Activated T-cell treated with anti-CD3 and anti-CD28 coated beads for 4 hours (primary cell): Measurements from ENCODE around the gene NACC2.

Experiments used
- DNase-seq: peaks from one replicate; pipeline ENCODE4 v3.0.0-alpha.2; 2020

NACC2 gene

DNA sequence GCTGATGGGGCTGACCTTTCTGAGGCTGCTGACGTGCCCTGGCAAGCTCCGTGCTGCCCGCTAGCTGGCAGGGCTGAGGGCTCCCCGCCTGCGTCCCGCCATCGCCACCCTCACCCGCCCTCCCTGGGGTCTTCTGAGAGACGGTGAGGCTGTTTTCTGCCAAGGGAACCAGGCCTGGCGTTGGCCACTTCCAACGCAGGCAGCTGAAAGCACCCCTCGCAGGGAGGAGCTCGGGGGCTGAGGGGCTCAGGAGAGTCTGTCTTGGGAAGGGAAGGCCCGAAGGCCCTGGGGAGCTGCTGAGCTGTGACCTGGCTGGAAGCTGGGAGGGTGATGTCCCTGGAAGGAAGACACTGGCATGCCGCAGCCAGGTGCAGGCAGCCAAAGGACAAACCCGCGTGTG lies 33.3 kb upstream of the NACC2 start:
- DNase-seq: no peak

DNA sequence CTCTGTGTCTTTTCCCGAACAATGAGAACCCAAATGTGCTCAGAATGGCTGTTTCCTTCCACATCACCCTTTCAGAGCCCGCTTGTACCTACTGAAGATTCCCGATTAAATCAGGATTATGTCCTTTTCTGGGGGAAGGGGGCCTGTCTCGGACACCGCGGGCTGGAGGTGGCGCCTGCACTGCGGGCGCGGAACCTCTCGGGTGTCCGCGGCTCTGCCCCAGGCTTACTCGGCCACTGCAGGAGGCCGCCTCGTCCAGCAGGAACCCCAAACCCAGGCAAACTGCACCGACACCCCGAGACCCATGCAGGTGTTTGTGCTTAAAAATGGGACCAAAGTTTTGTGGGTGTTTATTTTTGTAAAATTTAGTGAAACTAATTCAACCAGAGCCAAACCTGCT lies 32.2 kb upstream of the NACC2 start:
- no peak for DNase-seq

DNA sequence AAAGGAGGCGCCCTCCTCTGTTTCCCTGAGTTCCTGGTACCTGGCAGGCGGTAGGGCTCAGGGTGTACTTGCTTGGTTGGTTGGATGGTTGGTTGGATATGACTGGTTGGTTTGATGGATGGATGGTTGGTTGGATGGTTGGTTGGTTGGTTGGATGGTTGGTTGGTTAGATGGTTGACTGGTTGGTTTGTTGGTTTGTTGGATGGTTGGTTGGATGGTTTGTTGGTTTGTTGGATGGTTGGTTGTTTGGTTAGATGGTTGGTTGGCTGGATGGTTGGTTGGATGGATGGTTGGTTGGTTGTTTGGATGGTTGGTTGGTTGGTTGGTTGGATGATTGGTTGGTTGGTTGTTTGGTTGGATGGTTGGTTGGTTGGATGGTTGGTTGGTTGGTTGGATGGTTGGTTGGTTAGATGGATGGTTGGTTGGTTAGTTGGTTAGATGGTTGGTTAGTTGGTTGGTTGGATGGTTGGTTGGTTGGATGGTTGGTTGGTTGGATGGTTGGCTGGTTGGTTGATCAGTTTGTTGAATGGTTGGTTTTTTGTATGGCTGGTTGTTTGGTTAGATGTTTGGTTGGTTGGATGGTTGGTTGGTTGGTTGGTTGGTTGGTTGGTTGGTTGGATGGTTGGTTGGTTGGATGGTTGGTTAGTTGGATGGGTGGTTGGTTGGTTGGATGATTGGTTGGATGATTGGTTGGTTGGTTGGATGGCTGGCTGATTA lies 30.0 kb upstream of the NACC2 start:
- no peak for DNase-seq

DNA sequence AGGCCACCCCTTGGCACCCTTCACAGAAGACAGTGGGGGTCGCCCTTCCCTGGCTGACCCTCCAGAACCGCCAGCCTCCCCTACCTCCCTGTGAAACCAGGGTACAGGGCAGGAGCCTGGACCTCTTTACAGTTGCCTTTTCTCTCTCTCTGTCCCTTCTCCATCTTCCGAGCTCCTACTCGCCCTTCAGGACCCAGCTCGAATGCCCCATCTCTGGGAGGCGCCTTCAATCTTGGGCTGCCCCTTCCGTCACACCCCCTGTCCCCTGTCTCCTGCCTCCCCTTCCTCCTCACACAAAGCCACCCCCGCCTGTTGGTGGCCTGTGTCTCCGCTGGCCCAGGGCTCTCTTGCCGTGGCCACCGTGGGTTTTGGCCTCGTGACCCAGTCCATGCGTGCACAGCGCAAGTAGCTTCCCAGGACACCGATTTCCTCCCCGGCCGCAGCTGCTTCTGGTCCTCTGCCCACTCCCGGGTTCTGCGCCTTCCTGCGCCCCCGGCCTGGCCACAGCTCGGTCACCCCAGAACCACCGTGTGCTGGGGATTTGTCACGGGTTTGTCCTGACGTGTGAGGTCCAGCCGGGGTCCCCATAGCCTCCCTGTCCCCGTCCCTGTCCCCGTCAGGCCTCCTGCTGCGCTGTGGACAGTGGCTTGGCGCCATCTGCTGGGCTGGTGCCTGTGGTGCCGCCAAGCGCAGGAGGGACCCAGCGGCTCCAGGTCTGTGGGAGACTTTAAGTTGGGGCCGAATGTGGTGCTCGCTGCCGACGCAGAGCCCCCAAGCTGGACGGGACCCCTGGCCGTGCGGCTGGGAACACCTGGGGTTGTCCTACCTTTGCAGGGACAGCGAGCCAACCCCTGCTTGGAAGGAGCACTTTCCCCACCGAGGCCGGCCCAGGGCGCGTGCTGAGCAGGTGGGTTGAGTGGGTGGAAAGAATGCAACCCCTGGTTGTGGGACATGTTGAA lies 27.6 kb upstream of the NACC2 start:
- DNase-seq: peak; percentile 69

DNA sequence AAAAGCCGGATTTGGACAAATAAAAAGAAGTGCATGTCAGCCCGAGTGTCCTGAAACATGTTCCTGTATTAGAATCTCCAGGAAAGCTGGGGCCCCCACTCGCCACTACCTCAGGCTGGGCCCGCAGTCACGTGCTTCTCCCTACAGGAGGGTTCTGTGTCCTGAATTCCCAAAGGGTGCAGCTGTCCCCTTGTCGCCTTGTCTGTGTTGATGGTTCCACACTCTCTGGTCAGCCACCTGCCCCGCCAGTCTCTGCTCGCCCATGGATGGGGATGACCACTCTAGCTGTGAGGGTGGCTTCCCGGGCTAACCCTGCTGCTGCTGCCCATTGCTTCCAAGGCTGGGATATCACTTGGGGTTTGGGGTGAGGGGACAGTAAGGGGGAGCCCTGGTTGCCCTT lies 26.7 kb upstream of the NACC2 start:
- no peak for DNase-seq

DNA sequence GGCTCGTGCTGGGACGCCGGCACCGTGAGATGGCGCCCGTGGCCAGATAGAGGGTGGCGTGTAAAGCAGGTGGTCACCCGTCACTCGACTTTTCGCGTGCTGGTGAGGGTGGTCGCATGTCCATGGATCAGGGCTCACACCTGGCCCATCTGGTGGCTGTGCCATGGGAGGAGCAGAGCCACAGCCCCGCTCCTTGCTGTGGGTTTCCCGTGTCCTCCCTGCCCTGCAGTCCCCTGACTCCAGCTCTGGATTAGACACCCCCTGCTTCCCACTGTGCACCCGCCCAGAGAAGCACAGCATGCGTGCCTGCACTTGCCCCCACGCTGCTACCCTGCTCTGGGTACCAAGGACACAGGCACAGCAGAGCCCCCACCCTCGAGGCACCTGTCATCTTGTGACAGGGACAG lies 25.4 kb upstream of the NACC2 start:
- no peak for DNase-seq

DNA sequence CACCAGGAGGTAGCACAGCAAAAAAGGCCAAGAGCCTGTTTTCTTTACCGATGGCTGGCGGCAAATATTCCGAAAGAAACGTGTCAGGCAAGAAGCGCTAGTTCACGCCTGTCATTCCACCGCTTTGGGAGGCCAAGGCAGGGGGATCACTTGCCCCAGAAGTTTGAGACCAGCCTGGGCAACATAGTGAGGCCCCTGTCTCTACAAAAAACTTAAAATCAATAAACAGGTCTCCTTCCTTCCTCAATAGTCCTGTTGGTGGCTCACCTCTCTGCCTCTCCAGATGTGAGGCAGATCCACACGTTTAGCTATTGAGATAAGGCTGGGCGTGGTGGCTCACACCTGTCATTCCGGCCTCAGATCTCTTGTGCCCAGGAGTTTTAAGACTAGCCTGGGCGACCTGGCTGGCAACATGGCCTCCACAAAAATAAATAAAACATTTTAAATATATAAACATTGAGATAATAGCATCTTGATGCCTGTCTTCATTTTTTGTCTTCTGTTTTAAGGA lies 24.8 kb upstream of the NACC2 start:
- DNase-seq: no peak

DNA sequence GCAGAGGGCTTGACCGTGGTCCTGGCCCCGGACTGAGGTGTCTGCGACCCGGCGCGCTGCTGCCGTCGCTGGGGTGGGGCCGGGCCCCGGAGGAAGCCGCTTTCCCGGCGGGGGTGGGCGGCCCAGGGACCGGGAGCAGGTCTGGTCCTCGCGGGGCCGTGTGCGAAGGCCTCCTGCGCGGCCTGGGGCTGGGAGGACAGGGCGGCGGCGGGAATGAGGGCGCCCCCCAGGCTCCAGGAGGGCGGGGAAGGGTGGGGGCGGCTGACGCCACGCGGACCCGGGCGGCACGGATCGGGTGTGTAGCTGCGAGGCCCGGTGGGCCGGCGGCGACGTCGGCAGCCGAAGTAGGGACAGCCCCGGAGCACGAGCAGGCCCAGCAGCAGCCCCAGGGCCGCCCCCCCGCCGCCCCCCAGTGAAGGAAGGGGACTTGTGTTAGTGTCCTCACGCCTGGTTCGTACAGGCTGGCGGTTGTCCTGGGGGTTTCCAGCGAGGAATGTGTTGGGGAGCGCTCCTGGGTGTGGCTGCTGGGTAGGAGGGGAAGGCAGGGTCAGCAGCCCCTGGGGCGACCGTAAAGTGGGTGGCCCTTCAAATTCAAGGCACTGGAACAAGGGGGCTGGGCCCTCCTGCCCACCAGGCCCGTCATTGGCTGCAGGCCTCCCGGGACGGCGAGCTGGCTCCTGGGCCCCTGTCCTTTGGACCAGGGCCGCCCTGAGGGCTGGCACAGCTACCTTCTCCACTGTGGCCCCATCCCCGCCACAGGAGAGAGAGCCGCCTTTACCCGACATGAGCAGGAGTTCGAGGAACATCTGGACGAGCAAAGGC lies 24.2 kb upstream of the NACC2 start:
- DNase-seq: no peak

DNA sequence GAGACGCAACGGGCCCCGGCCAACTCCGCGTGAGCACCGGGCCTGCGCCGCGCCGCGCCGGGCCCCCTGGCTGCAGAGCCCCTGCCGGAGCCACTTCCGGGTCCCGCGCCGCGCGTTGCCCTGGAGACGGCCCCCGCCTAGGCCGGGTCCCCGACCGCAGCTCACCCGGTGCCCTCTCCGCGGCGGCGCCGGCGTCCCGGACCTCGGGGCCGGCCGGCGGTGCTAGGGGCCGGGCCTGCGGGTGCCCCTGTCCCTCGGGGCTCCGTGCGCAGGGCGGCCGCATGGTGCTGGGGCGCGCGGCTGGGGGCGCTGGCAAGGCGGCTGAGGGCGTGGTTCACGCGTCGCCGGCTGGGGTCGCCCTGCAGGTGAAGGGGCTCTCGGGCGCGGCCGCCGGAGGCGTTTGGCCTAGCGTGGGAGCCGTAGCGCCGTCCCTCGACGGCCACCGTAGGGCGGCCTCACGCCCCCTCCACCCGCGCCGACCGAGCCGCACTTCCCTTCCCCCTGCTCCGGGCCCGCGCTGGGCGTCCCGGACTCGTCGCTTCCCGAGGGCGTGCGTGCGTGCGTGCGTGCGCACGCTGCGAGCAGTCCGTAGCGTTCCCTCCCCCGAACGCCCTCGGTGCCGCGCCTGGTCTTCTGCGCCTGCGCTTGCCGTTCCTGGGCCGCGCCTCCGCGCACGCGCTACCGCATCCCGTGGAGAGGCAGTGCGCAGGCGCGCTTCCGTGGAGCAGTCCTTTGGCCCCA lies 23.4 kb upstream of the NACC2 start, which contains the start of gene TMEM250:
TMEM250 (minus strand) TSS at position 556 of the 741 bp plus-strand sequence. CDS start 1,975 bp downstream, outside the sequence.
- peak; percentile 94 for DNase-seq

DNA sequence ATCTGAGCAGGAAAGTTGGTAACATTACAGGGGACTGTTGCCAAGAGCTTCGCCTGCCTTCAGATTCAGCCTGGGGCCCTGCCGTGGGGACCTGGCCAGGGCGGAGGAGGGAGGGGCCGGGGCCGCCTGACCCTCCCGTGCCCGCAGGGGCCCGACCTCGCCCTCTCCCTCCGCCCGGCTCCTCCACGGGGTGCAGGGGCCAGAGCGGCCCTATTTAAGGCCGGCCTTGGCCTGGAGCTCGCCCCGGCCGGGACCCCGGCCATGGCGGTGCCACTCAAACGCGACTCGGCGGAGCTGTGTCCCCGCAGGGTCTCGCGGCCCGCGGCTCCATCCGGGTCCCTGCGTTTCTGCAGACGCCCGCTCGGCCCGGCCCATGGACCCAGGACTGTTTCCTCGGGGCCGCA lies 22.8 kb upstream of the NACC2 start:
- DNase-seq: no peak

DNA sequence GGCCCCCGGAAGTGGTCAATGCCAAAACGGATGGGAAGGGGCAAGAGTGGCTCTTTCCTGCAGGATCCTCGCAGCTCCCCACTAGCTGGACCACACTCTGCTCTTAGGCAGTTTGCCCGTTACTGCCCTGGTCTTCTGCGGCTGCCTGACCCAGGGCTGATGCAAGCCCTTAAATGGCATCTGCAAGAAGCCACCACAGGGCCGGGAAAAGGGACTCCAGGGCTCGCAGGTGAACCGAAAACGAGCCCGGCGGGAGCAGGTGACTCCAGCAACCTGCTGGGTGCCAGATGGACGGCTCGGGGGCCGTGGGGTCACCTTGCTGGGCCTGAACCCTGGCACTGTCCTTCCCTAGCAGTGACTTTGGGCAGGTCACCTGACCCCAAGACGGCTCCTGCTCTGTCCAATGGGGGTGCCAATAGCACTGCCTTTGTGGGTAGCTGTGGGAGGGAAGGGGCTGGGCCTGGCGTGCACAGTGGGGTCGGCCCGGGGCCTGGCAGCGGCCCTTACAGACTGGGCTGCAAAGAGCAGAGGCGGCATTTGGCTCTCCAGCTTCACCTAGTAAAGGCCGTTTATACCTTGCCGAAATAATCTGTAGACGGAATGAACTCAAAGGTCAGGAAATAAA lies 22.3 kb upstream of the NACC2 start:
- no peak for DNase-seq

DNA sequence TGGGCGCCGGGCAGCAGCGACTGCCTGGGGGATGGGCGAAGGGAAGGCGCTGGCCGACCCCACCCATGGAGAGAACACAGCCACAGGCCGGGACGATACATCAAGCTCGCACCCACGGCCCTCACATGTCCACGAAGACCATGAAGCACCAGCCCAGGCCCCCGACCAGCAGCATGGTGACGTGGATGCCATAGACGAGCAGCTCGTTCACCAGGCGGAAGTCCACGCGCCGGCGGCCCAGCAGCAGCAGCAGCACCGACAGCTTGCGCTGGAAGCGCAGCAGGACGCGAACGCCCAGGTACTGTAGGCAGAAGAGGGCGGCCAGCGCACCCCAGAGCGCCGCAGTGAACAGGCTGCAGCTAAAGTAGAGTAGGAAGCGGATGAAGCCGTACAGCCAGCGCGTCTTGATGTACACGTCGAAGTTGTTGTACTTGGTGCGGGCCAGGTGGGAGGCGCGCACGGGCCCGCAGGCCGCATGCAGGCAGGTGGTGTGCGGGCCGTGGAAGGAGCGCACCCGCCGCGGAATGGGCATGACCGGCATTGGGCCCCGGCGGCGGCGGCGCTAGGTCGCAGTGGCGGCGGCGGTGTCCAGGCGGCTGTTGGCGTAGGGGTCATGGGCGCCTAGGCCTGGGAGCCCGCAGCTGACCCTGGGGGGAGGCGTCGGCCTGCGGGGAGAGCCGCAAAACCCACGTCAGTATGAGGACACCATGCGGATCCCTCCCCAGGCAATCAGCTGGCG lies 21.4 kb upstream of the NACC2 start:
- no peak for DNase-seq

DNA sequence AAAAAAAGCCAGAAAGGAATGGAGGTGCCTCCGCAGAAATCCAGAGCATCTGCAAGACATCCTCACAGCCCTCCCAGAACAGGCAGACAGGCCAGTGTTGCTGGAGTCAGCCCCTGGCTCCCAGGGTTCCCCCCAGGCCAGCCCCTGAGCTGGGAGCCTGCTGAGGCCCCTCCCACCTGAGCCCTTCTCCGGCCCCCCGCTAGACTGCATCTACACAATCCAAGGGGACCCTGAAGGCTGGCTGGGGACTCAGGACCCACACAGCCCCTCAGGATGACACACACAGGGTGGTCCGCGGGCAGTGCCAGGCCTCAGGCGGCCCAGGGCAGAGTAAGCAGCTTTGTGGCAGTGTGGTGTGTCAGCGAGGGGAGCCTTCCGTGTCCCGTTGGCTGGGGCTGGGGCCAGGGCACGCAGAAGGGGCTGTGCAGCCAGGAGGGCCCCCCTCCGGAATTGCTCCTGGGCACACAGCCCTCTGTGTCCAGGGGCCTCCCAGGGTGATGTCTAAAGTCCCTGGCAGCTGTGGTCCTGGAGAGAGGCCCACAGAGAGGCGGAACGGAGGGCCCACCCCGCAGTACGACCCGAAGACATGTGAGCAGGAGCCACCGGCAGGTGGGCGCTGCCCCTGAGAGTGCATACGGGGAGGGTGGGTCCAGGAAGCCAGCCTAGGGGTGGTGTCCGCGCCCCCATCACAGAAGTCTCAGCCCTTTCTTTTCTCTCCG lies 20.7 kb upstream of the NACC2 start:
- no peak for DNase-seq

DNA sequence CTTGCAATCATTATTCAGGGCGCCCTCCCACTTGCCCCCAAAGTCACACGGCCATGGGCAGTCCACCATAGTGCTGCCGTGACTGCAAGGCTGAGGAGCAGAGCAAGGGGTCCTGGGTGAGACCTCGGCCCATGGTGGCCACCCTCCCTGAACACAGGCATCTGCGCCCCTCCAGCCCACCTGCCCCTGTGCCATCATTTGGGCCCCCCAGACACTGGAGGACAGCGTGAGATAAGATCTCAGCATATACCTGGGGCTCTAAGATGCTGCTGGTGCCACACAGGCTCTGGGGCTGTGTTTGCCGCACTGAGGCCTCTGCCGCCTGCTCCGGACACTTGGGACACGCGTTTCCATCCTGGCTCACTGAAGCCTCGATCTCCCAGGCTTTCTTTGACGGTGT lies 20.1 kb upstream of the NACC2 start:
- no peak for DNase-seq

DNA sequence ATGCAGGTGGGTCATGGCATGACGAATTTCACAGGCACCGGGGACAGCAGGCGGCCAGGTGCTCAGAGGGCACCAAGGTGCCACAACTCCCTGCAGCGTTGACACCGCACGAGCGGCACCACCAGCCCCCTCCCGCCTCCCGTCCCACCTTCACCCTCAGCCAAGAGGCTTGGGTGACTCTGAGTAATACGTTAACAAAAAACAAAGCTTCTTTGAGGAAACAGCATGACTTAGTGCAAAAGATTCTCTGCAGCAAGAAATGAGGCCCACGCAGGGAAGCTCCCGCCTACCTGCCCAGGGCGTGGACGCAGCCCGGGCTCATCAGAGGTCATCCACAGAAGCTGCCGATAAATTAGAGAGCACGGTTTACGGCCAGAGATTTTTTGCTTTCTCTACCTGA lies 19.5 kb upstream of the NACC2 start:
- DNase-seq: no peak

DNA sequence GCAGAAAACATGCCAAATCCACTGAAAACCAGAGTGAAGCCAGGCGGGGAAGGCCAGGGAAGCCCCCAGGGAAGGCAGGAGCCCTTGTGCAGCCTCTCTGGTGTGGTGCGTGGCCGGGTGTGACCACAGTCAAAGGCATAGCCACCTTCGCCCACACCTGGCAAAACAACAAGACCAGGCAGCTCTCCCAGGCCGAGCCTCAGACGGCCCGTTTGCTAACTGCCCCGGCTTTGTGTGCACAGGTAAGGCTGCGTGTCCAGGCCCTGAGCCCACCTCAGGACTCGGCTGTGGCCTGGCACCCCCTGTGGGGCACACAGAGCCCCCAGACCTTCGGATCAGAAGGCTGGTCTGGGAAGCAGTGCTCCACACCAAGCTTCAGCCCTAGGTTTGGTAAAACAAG lies 17.5 kb upstream of the NACC2 start:
- no peak for DNase-seq

DNA sequence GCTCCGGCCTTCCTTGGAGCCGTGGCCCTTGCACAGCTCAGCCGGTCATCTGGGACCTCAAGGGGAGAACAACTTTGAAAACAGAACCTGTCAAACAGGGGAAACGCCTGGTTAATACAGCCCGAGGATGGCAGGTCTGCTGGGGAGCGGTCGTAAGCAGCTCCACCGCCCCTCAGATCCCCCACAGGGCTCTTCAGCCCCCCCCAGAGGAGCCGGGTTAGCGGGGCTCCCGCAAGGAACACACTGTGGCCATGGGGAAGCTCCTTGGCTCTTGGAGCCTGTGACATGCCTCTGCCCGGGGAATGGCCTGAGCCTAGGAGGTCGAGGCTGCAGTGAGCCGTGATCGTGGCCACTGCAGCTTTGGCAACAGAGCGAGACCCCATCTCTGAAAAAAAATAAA lies 16.8 kb upstream of the NACC2 start:
- no peak for DNase-seq

DNA sequence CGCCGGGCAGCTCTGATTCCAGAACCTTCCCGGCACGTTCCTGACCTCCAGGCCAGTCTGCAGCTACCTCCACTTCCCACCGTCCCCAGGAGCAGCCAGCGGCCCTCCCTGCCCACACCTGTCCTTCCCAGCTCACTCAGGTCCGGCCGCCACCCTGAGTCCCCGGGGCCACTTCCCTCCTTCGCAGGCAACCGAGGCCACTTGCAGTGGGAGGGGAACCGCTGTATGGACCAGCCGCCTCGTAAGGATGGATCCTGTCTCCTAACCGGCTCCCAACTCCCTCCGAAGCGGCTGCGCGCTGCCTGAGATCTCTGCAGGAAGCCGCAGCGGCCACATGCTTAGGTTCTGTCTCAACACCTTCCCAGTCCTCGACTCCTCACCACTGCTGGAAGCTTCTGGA lies 16.1 kb upstream of the NACC2 start:
- DNase-seq: no peak

DNA sequence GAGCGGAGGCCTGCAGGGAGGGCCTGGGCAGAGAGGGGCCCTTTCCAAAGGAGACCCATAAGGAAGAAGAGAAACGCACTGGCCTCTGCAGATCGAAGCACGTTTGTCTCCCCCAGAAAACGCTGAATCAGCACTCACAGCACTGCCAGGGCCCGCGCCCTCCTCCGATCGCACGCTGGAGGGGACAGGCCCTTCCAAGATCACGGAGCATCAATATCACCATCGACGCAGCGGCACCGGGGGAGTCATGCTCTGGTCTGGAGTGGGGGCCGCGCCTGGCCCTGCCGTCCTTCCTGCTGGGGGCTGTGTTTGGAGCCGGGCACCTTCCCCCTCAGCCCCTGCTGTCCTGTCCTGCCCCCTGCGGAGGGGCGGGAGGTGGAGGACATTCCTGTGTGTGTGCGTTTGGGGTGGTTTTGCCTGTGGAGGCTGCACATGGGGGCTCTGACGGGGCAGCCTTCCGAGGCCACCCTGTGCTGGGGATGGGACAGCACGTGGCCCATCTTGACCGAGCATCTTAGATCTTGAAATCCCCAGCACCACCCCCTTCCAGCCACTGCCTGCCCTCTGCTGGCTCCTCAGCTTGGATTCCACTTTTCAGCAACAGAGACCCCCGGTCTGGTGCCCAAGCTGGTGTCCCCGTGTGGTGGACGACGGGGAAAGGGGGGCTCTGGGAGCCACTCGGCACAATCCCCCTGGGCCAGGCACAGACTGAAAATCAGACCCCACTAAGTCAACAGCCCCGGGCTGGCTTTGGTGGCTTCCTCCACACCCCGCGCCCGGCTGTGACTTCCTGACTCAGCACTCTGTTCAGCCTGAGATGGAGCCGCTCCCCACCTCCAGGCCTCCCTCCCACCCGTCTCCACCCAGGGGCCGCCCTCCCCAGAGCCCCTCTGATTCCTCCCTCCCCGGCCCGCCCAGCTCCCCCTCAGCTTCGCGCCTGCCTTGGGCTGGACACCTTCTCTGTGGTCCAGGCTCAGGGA lies 15.3 kb upstream of the NACC2 start:
- no peak for DNase-seq
